Prostate gland (tissue), 2 donors: ENCODE data around the gene ICAM4. TPM values are rescaled to one million over a fixed set of nuclear protein-coding genes. Genes with fewer than 3 reads are reported as not detected.

Experiments used
- DNase-seq: peaks from one replicate; pipeline ENCODE4 v3.0.0-alpha.2; 2019; ENCODE audit warnings: low spot score
- H3K27ac ChIP-seq, 2 donors: fragments of 200-600 bp; sonication (generic); 2 replicates each; pipeline ENCODE4 v1.5.1; 2017 to 2019
- H3K27me3 ChIP-seq: fragments of 200-600 bp; sonication (generic); replicated peaks from 2 replicates; pipeline ENCODE4 v1.5.1; 2019; ENCODE audit not compliant: insufficient read depth
- H3K36me3 ChIP-seq, 2 donors: fragments of 200-600 bp; sonication (generic); 1 replicate in 1 of 2; 2 replicates in 1 of 2; pipeline versions ENCODE4 v1.5.1 to v1.8.1; 2017 to 2019
- H3K4me1 ChIP-seq: fragments of 200-600 bp; sonication (generic); replicated peaks from 2 replicates; pipeline ENCODE4 v1.5.1; 2019
- H3K4me3 ChIP-seq, 2 donors: fragments of 200-600 bp; sonication (generic); 2 replicates each; pipeline ENCODE4 v1.5.1; 2017 to 2019
- H3K9me3 ChIP-seq: fragments of 200-600 bp; sonication (generic); 2 replicates; pipeline ENCODE4 v1.5.1; 2017
- POLR2A ChIP-seq: fragments of 450-650 bp; IDR thresholded peaks from one replicate; pipeline ENCODE4 v1.6.1; 2016; ENCODE audit warnings: antibody characterized with exemption, mild to moderate bottlenecking
- POLR2AphosphoS5 ChIP-seq: sonication (generic); formaldehyde crosslinking; IDR thresholded peaks from one replicate; pipeline ENCODE4 v1.6.1; 2017; ENCODE audit warnings: antibody characterized with exemption
- WGBS: methylation state at CpG from one replicate; pipeline ENCODE4 v1.1.5; 2018; 5-methylcytosine and 5-hydroxymethylcytosine counted together
- intact Hi-C: fragments of 100-400 bp; cut with DNase I; formaldehyde crosslinking; loops from one replicate; pipeline ENCODE4 v1.14.2; 2022
- total RNA-seq, 2 donors: library from RNA; depleted of rRNA; stranded (reverse); fragments of >200 nt; gene quantifications; one replicate each; pipeline ENCODE4 v1.1.0, GENCODE V29; 2016
- TF ChIP-seq, protein P1 (sequence below), 4 experiments: fragments of 200-600 bp in 2 of 4; fragments of 450-650 bp in 2 of 4; sonication (generic) in 2 of 4; IDR thresholded peaks; 1 replicate in 3 of 4; 2 replicates in 1 of 4; pipeline ENCODE4 v1.5.1; 2016 to 2019; ENCODE audit warnings: antibody characterized with exemption in 4 of 4, mild to moderate bottlenecking in 2 of 4, moderate library complexity in 2 of 4

Gene ICAM4
- total RNA-seq, 2 donors from 2014 or later, result 1.0 TPM; not detected in 1

DNA sequence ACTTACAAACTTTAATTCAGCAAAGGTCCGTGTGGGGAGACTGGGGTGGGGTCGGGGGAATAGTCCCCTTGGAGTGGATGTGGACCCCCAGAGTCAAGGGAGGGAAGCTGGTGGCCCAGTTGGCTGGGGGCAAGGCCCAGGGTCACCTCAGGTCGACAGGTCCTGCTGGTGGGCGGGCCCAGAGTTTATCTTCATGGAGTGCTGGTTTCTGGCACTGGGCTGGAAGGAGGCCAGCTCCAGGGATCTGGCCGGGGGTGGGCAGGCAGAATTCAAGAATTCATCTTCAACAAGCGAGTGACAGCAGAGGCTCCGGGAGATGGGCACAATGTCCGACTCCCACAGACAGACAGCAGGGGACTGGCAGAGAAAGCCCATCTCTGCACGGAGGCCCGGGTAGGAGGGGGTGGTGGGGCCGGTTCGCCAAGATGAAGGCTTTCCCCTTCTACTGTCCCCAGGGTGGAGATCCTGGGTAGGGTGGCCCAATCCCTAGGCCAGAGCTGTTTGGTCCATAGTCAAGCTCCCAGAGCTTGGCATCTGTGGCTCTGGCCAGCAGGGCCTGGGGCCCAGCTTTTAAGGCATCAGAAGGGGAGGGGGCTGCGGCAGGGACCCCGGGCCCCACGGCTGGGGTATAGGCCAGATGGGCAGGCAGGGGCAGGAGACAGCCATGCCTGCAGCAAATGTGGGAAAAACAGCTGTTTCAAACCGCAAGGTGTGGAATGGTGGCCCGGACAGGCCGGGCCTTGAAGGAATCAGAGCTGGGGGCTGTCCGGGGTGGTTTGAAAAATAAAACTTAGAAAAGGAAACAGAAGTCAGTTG, 29.7 kb downstream of the ICAM4 start:
- TF ChIP-seq, protein P1, sequence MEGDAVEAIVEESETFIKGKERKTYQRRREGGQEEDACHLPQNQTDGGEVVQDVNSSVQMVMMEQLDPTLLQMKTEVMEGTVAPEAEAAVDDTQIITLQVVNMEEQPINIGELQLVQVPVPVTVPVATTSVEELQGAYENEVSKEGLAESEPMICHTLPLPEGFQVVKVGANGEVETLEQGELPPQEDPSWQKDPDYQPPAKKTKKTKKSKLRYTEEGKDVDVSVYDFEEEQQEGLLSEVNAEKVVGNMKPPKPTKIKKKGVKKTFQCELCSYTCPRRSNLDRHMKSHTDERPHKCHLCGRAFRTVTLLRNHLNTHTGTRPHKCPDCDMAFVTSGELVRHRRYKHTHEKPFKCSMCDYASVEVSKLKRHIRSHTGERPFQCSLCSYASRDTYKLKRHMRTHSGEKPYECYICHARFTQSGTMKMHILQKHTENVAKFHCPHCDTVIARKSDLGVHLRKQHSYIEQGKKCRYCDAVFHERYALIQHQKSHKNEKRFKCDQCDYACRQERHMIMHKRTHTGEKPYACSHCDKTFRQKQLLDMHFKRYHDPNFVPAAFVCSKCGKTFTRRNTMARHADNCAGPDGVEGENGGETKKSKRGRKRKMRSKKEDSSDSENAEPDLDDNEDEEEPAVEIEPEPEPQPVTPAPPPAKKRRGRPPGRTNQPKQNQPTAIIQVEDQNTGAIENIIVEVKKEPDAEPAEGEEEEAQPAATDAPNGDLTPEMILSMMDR (IDR thresholded peaks at IDR 0.05), result no peak
- no peak for TF ChIP-seq POLR2A
- no peak for TF ChIP-seq POLR2AphosphoS5
- H3K9me3 ChIP-seq, result no peaks in the 10 kb centered on the region
- 57% methylated on average over 19 of the region's 19 CpGs for WGBS
- peak overlapping the region in 1 of 2 donors; percentile 70 for H3K27ac ChIP-seq
- no peak overlapping the region for H3K4me3 ChIP-seq
- intact Hi-C loops, result no loop called here
- H3K27me3 ChIP-seq, result no peaks in the 10 kb centered on the region
- DNase-seq, result no peak
- H3K4me1 ChIP-seq, result no peaks in the 10 kb centered on the region
- peaks cover 10 to 15% of the 10 kb centered on the region in 2 donors for H3K36me3 ChIP-seq

DNA sequence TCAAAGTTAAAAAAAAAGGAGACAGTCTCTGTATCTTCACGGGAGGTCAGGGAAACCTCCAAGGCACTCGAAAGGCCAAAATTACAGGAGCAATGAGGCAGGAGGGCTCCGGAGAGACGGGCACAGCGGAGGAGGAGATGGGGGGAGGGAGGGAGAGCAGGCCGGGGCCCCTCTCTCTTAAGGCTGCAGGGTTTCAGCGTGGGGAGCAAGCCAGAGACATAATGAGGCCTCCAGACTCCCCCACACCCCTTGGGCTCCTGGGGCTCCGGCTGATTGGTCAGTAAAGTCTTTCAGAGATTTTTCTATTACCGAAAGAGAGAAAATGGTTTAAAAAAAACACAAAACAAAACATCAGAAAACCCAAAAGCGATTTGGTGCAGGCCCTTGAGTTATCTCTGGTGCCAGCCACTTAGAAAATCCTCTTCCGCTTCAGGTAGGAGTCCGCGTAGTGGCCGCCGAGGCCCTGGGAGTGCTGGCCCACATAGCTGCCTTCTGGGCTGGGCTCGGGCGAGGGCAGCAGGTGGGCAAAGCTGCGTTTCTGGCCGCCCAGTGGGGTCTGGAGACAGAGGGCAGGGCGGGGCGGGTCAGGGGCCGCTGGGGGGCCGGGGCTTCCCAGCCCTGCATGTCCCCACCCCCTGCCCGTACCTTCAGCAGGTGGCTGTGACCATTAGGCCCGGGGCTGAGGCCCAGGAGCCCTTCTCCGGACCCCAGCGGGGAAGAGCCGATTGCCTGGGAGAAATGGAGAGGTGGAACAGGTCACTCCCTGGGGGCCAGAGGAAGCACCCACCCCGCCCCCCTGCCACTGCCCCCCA, 30.5 kb downstream of the ICAM4 start:
- H3K36me3 ChIP-seq, result peaks cover 16 to 17% of the 10 kb centered on the region in 2 donors
- H3K27ac ChIP-seq, result no peak overlapping the region
- TF ChIP-seq, protein P1 (IDR thresholded peaks at IDR 0.05), result no peak
- TF ChIP-seq POLR2AphosphoS5, result no peak
- no peak for TF ChIP-seq POLR2A
- 81% methylated on average over 29 of the region's 29 CpGs for WGBS
- H3K27me3 ChIP-seq, result no peaks in the 10 kb centered on the region
- intact Hi-C loops, result no loop called here
- no peak for DNase-seq
- no peak overlapping the region for H3K4me3 ChIP-seq
- no peaks in the 10 kb centered on the region for H3K9me3 ChIP-seq
- no peaks in the 10 kb centered on the region for H3K4me1 ChIP-seq

DNA sequence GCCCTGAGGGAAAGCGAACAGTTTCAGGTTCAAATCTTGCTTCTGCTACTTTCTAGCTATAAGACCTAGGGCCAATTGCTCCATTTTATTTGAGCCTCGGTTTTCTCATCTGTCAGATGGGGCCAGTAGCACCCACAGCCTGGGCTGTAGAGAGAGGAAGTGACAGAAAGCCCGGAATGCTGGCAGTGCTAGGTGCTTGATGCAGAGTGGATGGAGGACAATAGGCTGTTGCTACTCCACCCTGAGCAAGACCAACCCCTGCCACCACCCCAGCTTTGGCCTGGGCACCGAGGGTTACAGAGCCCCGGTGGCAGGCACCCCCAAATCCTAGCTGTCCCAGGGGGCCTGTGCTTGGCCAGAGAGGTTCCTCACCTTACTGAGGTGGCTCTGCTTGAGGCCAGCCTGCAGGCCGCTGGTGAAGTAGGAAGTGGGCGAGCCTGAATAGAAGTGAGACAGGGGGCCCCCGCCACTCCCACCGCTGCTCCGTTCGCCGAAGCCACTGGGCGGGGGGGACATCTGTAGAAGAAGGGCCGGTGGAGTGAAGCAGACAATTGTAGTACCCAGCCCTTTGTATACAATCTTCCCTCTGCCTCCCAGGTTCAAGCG, 31.2 kb downstream of the ICAM4 start:
- intact Hi-C loops, result no loop called here
- Histone ChIP-seq H3K36me3 (peaks cover 21 to 23% of the 10 kb centered on the region in 2 donors), H3K27ac (no peak overlapping the region), H3K27me3 (no peaks in the 10 kb centered on the region), H3K4me1 (no peaks in the 10 kb centered on the region), H3K9me3 (no peaks in the 10 kb centered on the region), H3K4me3 (no peak overlapping the region)
- WGBS, result 90% methylated on average over 15 of the region's 15 CpGs
- no peak for TF ChIP-seq POLR2A
- TF ChIP-seq, protein P1 (IDR thresholded peaks at IDR 0.05), result no peak
- TF ChIP-seq POLR2AphosphoS5, result no peak
- DNase-seq, result no peak

DNA sequence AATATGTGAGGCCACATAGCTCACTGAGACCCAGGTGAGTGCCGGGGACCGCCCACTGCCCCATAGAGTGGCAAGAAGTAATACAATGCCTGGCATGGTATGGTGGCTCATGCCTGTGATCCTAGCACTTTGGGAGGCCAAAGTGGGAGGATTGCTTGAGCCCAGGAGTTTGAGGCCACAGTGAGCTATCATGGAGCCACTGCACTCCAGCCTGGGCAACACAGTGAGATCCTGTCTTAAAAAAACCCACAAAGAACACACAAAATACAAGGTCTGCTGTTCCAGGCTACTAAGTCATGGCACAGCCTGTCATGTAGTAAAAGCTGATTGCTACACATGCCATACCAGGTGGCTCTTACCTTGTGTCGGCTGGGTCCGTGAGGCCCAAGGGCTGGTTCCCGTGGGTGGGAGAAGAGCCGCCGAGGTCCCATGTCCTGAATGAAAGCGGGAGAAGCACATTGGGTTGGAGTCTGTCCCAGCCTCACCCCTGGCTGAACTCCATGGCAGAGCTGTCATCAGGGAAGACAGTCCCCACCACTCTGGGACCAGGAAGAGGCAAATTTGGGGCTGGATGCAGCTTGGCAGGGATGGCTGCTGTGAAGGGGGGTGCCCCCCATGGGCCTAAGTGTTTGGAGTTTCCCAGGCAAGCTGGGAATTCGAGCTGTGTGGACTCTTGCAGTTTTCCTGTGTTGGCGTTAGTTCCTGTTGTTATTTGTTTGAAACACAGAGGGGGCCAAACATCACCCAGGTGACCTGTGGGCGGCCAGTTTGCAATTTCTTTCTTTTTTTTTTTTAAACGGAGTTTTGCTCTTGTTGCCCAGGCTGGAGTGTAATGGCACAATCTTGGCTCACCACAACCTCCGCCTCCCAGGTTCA, 32.3 kb downstream of the ICAM4 start:
- H3K4me1 ChIP-seq, result no peaks in the 10 kb centered on the region
- intact Hi-C loops, result no loop called here
- no peak overlapping the region for H3K4me3 ChIP-seq
- peaks cover 21 to 31% of the 10 kb centered on the region in 2 donors for H3K36me3 ChIP-seq
- 96% methylated on average over 13 of the region's 13 CpGs for WGBS
- no peaks in the 10 kb centered on the region for H3K9me3 ChIP-seq
- no peak for DNase-seq
- TF ChIP-seq POLR2A (no peak), POLR2AphosphoS5 (no peak)
- TF ChIP-seq, protein P1 (IDR thresholded peaks at IDR 0.05), result no peak
- no peaks in the 10 kb centered on the region for H3K27me3 ChIP-seq
- no peak overlapping the region for H3K27ac ChIP-seq
